ENCODE results near the gene WIZ. TPM values are rescaled to one million over a fixed set of nuclear protein-coding genes. Genes with fewer than 3 reads are reported as not detected.

The WIZ gene
- total and polyA plus RNA-seq, 9 of the 15 experiments (the other 6 are each of a cell fraction or from before 2014, with no cell fraction given) = 0.06 to 37.5 (median 4.8) TPM

GRCh38 chr19:15418579-15419412 lies 31.0 kb downstream of the WIZ start, which contains the start of gene AKAP8L (continued):
- peak; percentile 52; the same call in 1 of the 2 replicates for TF ChIP-seq ZNF511 (CRISPR knock-in tag; IDR thresholded peaks at IDR 0.05)
- TF ChIP-seq ZC3H8 (IDR thresholded peaks at IDR 0.05) = no peak
- TF ChIP-seq CREBBP (IDR thresholded peaks at IDR 0.05; ENCODE audit: low read depth, low read length) = no peak
- no peak; a peak in 1 of 4 replicates for TF ChIP-seq ZMIZ1 (IDR thresholded peaks at IDR 0.05; ENCODE audit: low read depth in 2 of 2, low read length in 2 of 2)
- peak; percentile 42; the same call in 1 of the 2 replicates for TF ChIP-seq RFX1 (IDR thresholded peaks at IDR 0.05)
- TF ChIP-seq AFF4 (CRISPR knock-in tag; IDR thresholded peaks at IDR 0.05) = no peak
- TF ChIP-seq ELF1 (tag; IDR thresholded peaks at IDR 0.05) = no peak
- TF ChIP-seq SFPQ (IDR thresholded peaks at IDR 0.05; ENCODE audit: low read depth, low read length) = no peak
- TF ChIP-seq CBX1 (IDR thresholded peaks at IDR 0.05; ENCODE audit: low read depth) = peak; percentile 25; the same call in 1 of the 2 replicates
- TF ChIP-seq HNRNPK (IDR thresholded peaks at IDR 0.05; ENCODE audit: low read depth, low read length, poor library complexity, severe bottlenecking) = no peak
- no peak for TF ChIP-seq ZNF217 (CRISPR knock-in tag; IDR thresholded peaks at IDR 0.05)
- peak; percentile 71 for TF ChIP-seq GABPB1 (CRISPR knock-in tag; IDR thresholded peaks at IDR 0.05)
- no peak for TF ChIP-seq ZNF224 (CRISPR knock-in tag; IDR thresholded peaks at IDR 0.05)
- TF ChIP-seq ZNF197 (CRISPR knock-in tag; IDR thresholded peaks at IDR 0.05; ENCODE audit: low read depth) = no peak
- no peak for TF ChIP-seq SRSF7 (optimal IDR thresholded peaks at IDR 0.05; ENCODE audit: low read depth, low read length)

All from K562 (cell line).